ENCODE measurements around the gene CRISP1. TPM values are rescaled to one million over a fixed set of nuclear protein-coding genes. Genes with fewer than 3 reads are reported as not detected.

CRISP1 gene
- polyA plus RNA-seq, 1 donor (not counting 4 experiments of a cell fraction or from before 2014, with no cell fraction given), result not detected

DNA sequence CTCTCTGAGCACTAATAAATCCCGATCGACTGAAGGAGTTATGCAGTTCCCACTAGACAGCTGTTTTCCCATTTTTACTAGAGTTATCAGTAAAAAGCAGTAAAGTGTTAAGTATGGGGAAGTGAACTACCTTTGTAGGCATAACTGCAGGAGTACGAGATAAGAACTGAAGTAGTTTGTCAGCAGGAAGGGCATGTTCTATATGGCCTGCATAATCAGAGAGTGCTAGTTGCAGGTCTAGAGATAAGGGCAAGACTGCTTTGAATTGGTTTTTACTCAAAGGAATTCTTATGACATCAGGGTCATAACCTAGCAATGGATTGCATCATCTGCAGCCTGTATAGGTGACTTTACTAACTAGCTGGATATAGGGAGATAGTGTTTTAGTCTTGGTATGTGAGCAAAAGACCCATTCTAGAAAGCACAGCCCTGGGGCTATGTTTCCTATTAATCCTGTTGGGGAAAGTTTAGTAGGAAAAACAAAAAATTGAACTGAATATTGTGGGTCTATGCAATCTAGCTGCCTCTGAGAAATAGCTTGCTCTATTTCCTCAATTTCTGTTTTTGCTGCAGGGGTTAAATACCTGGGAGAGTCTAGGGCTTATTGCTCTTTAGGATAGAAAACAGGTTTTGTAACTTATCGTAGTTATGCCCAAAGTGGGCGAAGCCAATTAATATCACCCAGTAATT lies 22.6 kb upstream of the CRISP1 start:
- no peaks in the 10 kb centered on the region for H3K79me2 ChIP-seq (ENCODE audit: control insufficient read depth, insufficient read depth, low read length)
- FAIRE-seq, result no peak

GRCh38 chr6:49868951-49869529 lies 2.7 kb upstream of the CRISP1 start:
- Histone ChIP-seq H3K4me3 (ENCODE audit: control insufficient read depth in 2 of 3, extremely low read depth in 1 of 3, insufficient read depth in 2 of 3, low read depth in 1 of 3, low read length in 3 of 3) (no peak overlapping the region), H2AFZ (ENCODE audit: control insufficient read depth, low read length) (no peak overlapping the region), H3K27me3 (ENCODE audit: control insufficient read depth, extremely low read depth, insufficient read depth, low read length) (no peaks in the 10 kb centered on the region), H3K4me2 (ENCODE audit: control insufficient read depth, extremely low read depth, insufficient read depth, low read depth, low read length) (no peak overlapping the region), H3K4me1 (ENCODE audit: control insufficient read depth, extremely low read depth, insufficient read depth, low read length) (no peaks in the 10 kb centered on the region), H3K36me3 (ENCODE audit: control insufficient read depth in 2 of 2, extremely low read depth in 1 of 2, insufficient read depth in 2 of 2, low read length in 2 of 2) (no peaks in the 10 kb centered on the region), H3K79me2 (ENCODE audit: control insufficient read depth, insufficient read depth, low read length) (no peaks in the 10 kb centered on the region), H3K9ac (ENCODE audit: control insufficient read depth, extremely low read depth, insufficient read depth, low read length) (no peak overlapping the region), H3K9me1 (ENCODE audit: control insufficient read depth, extremely low read depth, insufficient read depth, low read length) (no peaks in the 10 kb centered on the region), H3K27ac (ENCODE audit: control insufficient read depth, insufficient read depth, low read length) (no peak overlapping the region), H4K20me1 (ENCODE audit: control insufficient read depth, extremely low read depth, insufficient read depth, low read length) (no peaks in the 10 kb centered on the region), H3K9me3 (ENCODE audit: control insufficient read depth, low read depth, low read length) (no peaks in the 10 kb centered on the region)
- no peak for FAIRE-seq
- dilution Hi-C loops (cut with MboI; ENCODE audit: extremely low pct_ligation_motif_present, low sequenced_read_pairs), result no loop called here
- TF ChIP-seq CTCF (optimal IDR thresholded peaks at IDR 0.05 in 1 of 3, IDR thresholded peaks at IDR 0.05 in 1 of 3, conservative IDR thresholded peaks at IDR 0.05 in 1 of 3; ENCODE audit: extremely low read depth in 1 of 3, insufficient read depth in 2 of 3, low read length in 3 of 3), result no peak
- TF ChIP-seq EZH2 (IDR thresholded peaks at IDR 0.05; ENCODE audit: low read length), result no peak
- DNase-seq (ENCODE audit: low read depth, low spot score), result no peak

More for the DNA sequence above, 22.6 kb upstream of the CRISP1 start:
- Histone ChIP-seq H3K9ac (ENCODE audit: control insufficient read depth, extremely low read depth, insufficient read depth, low read length) (no peak overlapping the region), H2AFZ (ENCODE audit: control insufficient read depth, low read length) (no peak overlapping the region), H3K4me2 (ENCODE audit: control insufficient read depth, extremely low read depth, insufficient read depth, low read depth, low read length) (no peak overlapping the region), H4K20me1 (ENCODE audit: control insufficient read depth, extremely low read depth, insufficient read depth, low read length) (no peaks in the 10 kb centered on the region), H3K27ac (ENCODE audit: control insufficient read depth, insufficient read depth, low read length) (no peak overlapping the region), H3K4me1 (ENCODE audit: control insufficient read depth, extremely low read depth, insufficient read depth, low read length) (no peaks in the 10 kb centered on the region), H3K27me3 (ENCODE audit: control insufficient read depth, extremely low read depth, insufficient read depth, low read length) (no peaks in the 10 kb centered on the region), H3K9me1 (ENCODE audit: control insufficient read depth, extremely low read depth, insufficient read depth, low read length) (no peaks in the 10 kb centered on the region), H3K9me3 (ENCODE audit: control insufficient read depth, low read depth, low read length) (no peaks in the 10 kb centered on the region), H3K4me3 (ENCODE audit: control insufficient read depth in 2 of 3, extremely low read depth in 1 of 3, insufficient read depth in 2 of 3, low read depth in 1 of 3, low read length in 3 of 3) (no peak overlapping the region), H3K36me3 (ENCODE audit: control insufficient read depth in 2 of 2, extremely low read depth in 1 of 2, insufficient read depth in 2 of 2, low read length in 2 of 2) (no peaks in the 10 kb centered on the region)
- no peak for TF ChIP-seq CTCF (optimal IDR thresholded peaks at IDR 0.05 in 1 of 3, IDR thresholded peaks at IDR 0.05 in 1 of 3, conservative IDR thresholded peaks at IDR 0.05 in 1 of 3; ENCODE audit: extremely low read depth in 1 of 3, insufficient read depth in 2 of 3, low read length in 3 of 3)
- TF ChIP-seq EZH2 (IDR thresholded peaks at IDR 0.05; ENCODE audit: low read length), result no peak
- dilution Hi-C loops (cut with MboI; ENCODE audit: extremely low pct_ligation_motif_present, low sequenced_read_pairs), result no loop called here
- no peak for DNase-seq (ENCODE audit: low read depth, low spot score)
